Neural cell (in vitro differentiated cells): ENCODE data around the gene SH3GL1. TPM values are rescaled to one million over a fixed set of nuclear protein-coding genes. Genes with fewer than 3 reads are reported as not detected.

Source experiments
- H2AFZ ChIP-seq: fragments of 200-600, 300-800 bp; sonication (generic), shearing (Covaris generic); 2 replicates; pipeline ENCODE4 v1.6.0; 2014; ENCODE audit warnings: low read depth, mild to moderate bottlenecking, antibody characterized with exemption, low read length, moderate library complexity
- H3F3A ChIP-seq: fragments of 200-600 bp; shearing (Covaris generic); 2 replicates; pipeline ENCODE4 v1.6.1; 2016; ENCODE audit warnings: mild to moderate bottlenecking, moderate library complexity, mixed read lengths, antibody characterized with exemption, low read length; ENCODE audit not compliant: insufficient read depth, poor library complexity, severe bottlenecking
- H3K27ac ChIP-seq: fragments of 200-600, 300-800 bp; sonication (generic), shearing (Covaris generic); 2 replicates; pipeline ENCODE4 v1.5.1; 2014; ENCODE audit warnings: mild to moderate bottlenecking, low read length, moderate library complexity
- H3K27me3 ChIP-seq: fragments of 300-800, 200-600 bp; sonication (generic), shearing (Covaris generic); 2 replicates; pipeline ENCODE4 v1.6.0; 2014; ENCODE audit warnings: mild to moderate bottlenecking, low read depth, low read length, moderate library complexity; ENCODE audit not compliant: insufficient read depth
- H3K36me3 ChIP-seq: fragments of 300-800, 200-600 bp; sonication (generic), shearing (Covaris generic); 2 replicates; pipeline ENCODE4 v1.5.1; 2014; ENCODE audit warnings: mild to moderate bottlenecking, antibody characterized with exemption, low read length, moderate library complexity; ENCODE audit not compliant: insufficient read depth
- H3K4me2 ChIP-seq: fragments of 300-800, 200-600 bp; sonication (generic), shearing (Covaris generic); 2 replicates; pipeline ENCODE4 v1.6.0; 2014; ENCODE audit warnings: mild to moderate bottlenecking, low read length
- H3K4me3 ChIP-seq: fragments of 300-800, 200-600 bp; sonication (generic), shearing (Covaris generic); 2 replicates; pipeline ENCODE4 v1.5.1; 2014; ENCODE audit warnings: mild to moderate bottlenecking, low read length, moderate library complexity
- H3K79me2 ChIP-seq: fragments of 200-600 bp; shearing (Covaris generic); replicated peaks from 2 replicates; pipeline ENCODE4 v1.6.0; 2014; ENCODE audit warnings: mild to moderate bottlenecking, low read length, moderate library complexity; ENCODE audit not compliant: insufficient read depth
- H3K9ac ChIP-seq: fragments of 300-800, 200-600 bp; sonication (generic), shearing (Covaris generic); 2 replicates; pipeline ENCODE4 v1.6.1; 2016; ENCODE audit warnings: mild to moderate bottlenecking, low read length, mixed read lengths
- H3K9me2 ChIP-seq: fragments of 200-600 bp; shearing (Covaris generic); 2 replicates; pipeline ENCODE4 v1.6.1; 2016; ENCODE audit warnings: mild to moderate bottlenecking, low read length, mixed read lengths; ENCODE audit not compliant: insufficient read depth
- H3K9me3 ChIP-seq: fragments of 200-600, 300-800 bp; sonication (generic), shearing (Covaris generic); 2 replicates; pipeline ENCODE4 v1.6.1; 2016; ENCODE audit warnings: mild to moderate bottlenecking, mixed run types, low read length, moderate library complexity, mixed read lengths
- H4K20me1 ChIP-seq: fragments of 200-600 bp; shearing (Covaris generic); 2 replicates; pipeline ENCODE4 v1.6.1; 2016; ENCODE audit warnings: mild to moderate bottlenecking, mixed run types; ENCODE audit not compliant: insufficient read depth
- CTCF ChIP-seq: fragments of 450-650 bp; IDR thresholded peaks from 2 replicates; pipeline ENCODE4 v1.5.1; 2014; ENCODE audit warnings: antibody characterized with exemption, mild to moderate bottlenecking, moderate library complexity; ENCODE audit not compliant: poor library complexity, severe bottlenecking
- EP300 ChIP-seq: fragments of 450-650 bp; conservative IDR thresholded peaks from 2 replicates; pipeline ENCODE4 v1.6.1; 2014; ENCODE audit warnings: antibody characterized with exemption, mild to moderate bottlenecking, moderate library complexity; ENCODE audit not compliant: poor library complexity, severe bottlenecking
- EZH2 ChIP-seq: fragments of 200-600, 300-800 bp; shearing (Covaris generic), sonication (generic); IDR thresholded peaks from 2 replicates; pipeline ENCODE4 v1.6.1; 2014; ENCODE audit warnings: antibody characterized with exemption, low read length, borderline replicate concordance, mild to moderate bottlenecking; ENCODE audit not compliant: insufficient read depth, poor library complexity, severe bottlenecking
- MXI1 ChIP-seq: fragments of 450-650 bp; conservative IDR thresholded peaks from 2 replicates; pipeline ENCODE4 v1.6.1; 2014; ENCODE audit warnings: antibody characterized with exemption, mild to moderate bottlenecking; ENCODE audit not compliant: poor library complexity, severe bottlenecking
- POLR2AphosphoS5 ChIP-seq: IDR thresholded peaks from 2 replicates; pipeline ENCODE4 v1.6.1; 2012
- RAD21 ChIP-seq: fragments of 450-650 bp; conservative IDR thresholded peaks from 2 replicates; pipeline ENCODE4 v1.6.1; 2014; ENCODE audit warnings: antibody characterized with exemption, mild to moderate bottlenecking, moderate library complexity
- REST ChIP-seq: IDR thresholded peaks from 2 replicates; pipeline ENCODE4 v1.6.1; 2012; ENCODE audit warnings: borderline replicate concordance
- SMC3 ChIP-seq: fragments of 450-650 bp; conservative IDR thresholded peaks from 2 replicates; pipeline ENCODE4 v1.6.1; 2014; ENCODE audit warnings: antibody characterized with exemption, mild to moderate bottlenecking, moderate library complexity; ENCODE audit not compliant: poor library complexity
- TAF1 ChIP-seq: IDR thresholded peaks from 2 replicates; pipeline ENCODE4 v1.6.1; 2012; ENCODE audit warnings: low read depth
- polyA plus RNA-seq: library from polyadenylated mRNA; depleted of rRNA; stranded (reverse); fragments of >200 nt; gene quantifications from 2 replicates; pipeline ENCODE4 v1.2.3, GENCODE V29; 2014

Gene SH3GL1
- polyA plus RNA-seq, 1 donor from 2014 or later, result 25.2 TPM

GRCh38 chr19:4449022-4449638, 48.8 kb upstream of the SH3GL1 start:
- Histone ChIP-seq H3K9me3 (no peaks in the 10 kb centered on the region), H3K27me3 (no peaks in the 10 kb centered on the region), H4K20me1 (no peaks in the 10 kb centered on the region), H3K79me2 (no peaks in the 10 kb centered on the region), H3K4me2 (no peak overlapping the region), H3K27ac (no peak overlapping the region), H3K4me3 (no peak overlapping the region), H2AFZ (no peak overlapping the region), H3K9me2 (no peaks in the 10 kb centered on the region), H3F3A (no peaks in the 10 kb centered on the region), H3K9ac (no peak overlapping the region), H3K36me3 (peaks cover 5% of the 10 kb centered on the region)
- TF ChIP-seq EZH2 (no peak), CTCF (no peak), MXI1 (no peak), TAF1 (no peak), SMC3 (no peak), POLR2AphosphoS5 (no peak), EP300 (no peak), RAD21 (no peak), REST (no peak)

- no peaks in the 10 kb centered on the region for H3K79me2 ChIP-seq
- no peak overlapping the region for H2AFZ ChIP-seq
- TF ChIP-seq MXI1, result no peak
- TF ChIP-seq EP300, result no peak
- TF ChIP-seq CTCF, result no peak
- TF ChIP-seq EZH2, result no peak
- TF ChIP-seq SMC3, result no peak
- no peak for TF ChIP-seq RAD21
- no peak for TF ChIP-seq REST
- TF ChIP-seq POLR2AphosphoS5, result no peak
- no peak for TF ChIP-seq TAF1
- H3K9ac ChIP-seq, result no peak overlapping the region
- H3K27ac ChIP-seq, result no peak overlapping the region
- no peaks in the 10 kb centered on the region for H3K9me3 ChIP-seq
- no peaks in the 10 kb centered on the region for H3K9me2 ChIP-seq
- no peaks in the 10 kb centered on the region for H3K27me3 ChIP-seq
- no peaks in the 10 kb centered on the region for H3F3A ChIP-seq
- H3K36me3 ChIP-seq, result peaks cover 5% of the 10 kb centered on the region
- H3K4me3 ChIP-seq, result no peak overlapping the region
- H3K4me2 ChIP-seq, result no peak overlapping the region
- H4K20me1 ChIP-seq, result no peaks in the 10 kb centered on the region
Measured at GRCh38 chr19:4448147-4448985, 48.0 kb upstream of the SH3GL1 start.
